B cell (primary cell): ENCODE data around the gene PLA2G4F. TPM values are rescaled to one million over a fixed set of nuclear protein-coding genes. Genes with fewer than 3 reads are reported as not detected.

Experiments
- ATAC-seq: fragments of 200-7000 bp; cut with Tn5 transposase; one replicate; pipeline ENCODE4 v1.10.0; 2021; ENCODE audit warnings: low read depth, mild to moderate bottlenecking, moderate number of reproducible peaks, moderate library complexity
- CTCF ChIA-PET: fragments of 350-600 bp; sonication (Branson Sonifier 250); formaldehyde crosslinking; loops from one replicate; lab custom pipeline; 2021; ENCODE audit warnings: antibody characterized with exemption, inconsistent platforms; lab: Charles Lee
- POLR2A ChIA-PET: fragments of 350-600 bp; sonication (Branson Sonifier 250); formaldehyde crosslinking; loops from one replicate; lab custom pipeline; 2021; ENCODE audit warnings: antibody characterized with exemption; lab: Charles Lee
- DNase-seq: peaks from one replicate; pipeline ENCODE4 v3.0.0; 2013
- H2AFZ ChIP-seq: 2 replicates; pipeline ENCODE4 v1.6.1; 2012; ENCODE audit warnings: mild to moderate bottlenecking, low read depth, low read length; ENCODE audit not compliant: insufficient read depth, poor library complexity, severe bottlenecking
- H3K27ac ChIP-seq, 2 donors: 1 replicate in 1 of 2; 2 replicates in 1 of 2; pipeline ENCODE4 v1.5.1; 2012 to 2013; ENCODE audit warnings: low read length in 2 of 2, mild to moderate bottlenecking in 2 of 2, moderate library complexity in 1 of 2
- H3K27me3 ChIP-seq, 4 experiments: fragments of 200-600 bp in 1 of 4; sonication (generic) in 1 of 4; replicated peaks in 1 of 4; 1 replicate in 2 of 4; 2 replicates in 2 of 4; pipeline versions ENCODE4 v1.6.1 to v1.7.0; 2013 to 2016; ENCODE audit warnings: low read length in 3 of 4, mild to moderate bottlenecking in 2 of 4, mixed read lengths in 1 of 4, moderate library complexity in 1 of 4; ENCODE audit not compliant: insufficient read depth in 4 of 4, control insufficient read depth in 3 of 4; ENCODE audit errors: control extremely low read depth in 1 of 4
- H3K36me3 ChIP-seq, 2 experiments: replicated peaks in 1 of 2; 1 replicate in 1 of 2; 2 replicates in 1 of 2; pipeline versions ENCODE4 v1.6.1 to v1.7.1; 2013; ENCODE audit warnings: low read length in 1 of 2; ENCODE audit not compliant: insufficient read depth in 2 of 2, control insufficient read depth in 1 of 2; ENCODE audit errors: control extremely low read depth in 1 of 2, extremely low read depth in 1 of 2
- H3K4me1 ChIP-seq, 2 donors: fragments of 200-600 bp in 1 of 2; sonication (generic) in 1 of 2; 1 replicate in 1 of 2; 2 replicates in 1 of 2; pipeline versions ENCODE4 v1.5.1 to v1.6.1; 2013 to 2017; ENCODE audit warnings: low read length in 2 of 2; ENCODE audit not compliant: control insufficient read depth in 2 of 2, insufficient read depth in 2 of 2
- H3K4me2 ChIP-seq: replicated peaks from 2 replicates; pipeline ENCODE3; 2012; ENCODE audit warnings: mild to moderate bottlenecking, low read depth, low read length; ENCODE audit not compliant: poor library complexity, severe bottlenecking
- H3K4me3 ChIP-seq, 5 experiments: fragments of 200-600 bp in 1 of 5; sonication (generic) in 1 of 5; 1 replicate in 3 of 5; 2 replicates in 2 of 5; pipeline versions ENCODE4 v1.5.1 to v1.7.0; 2011 to 2016; ENCODE audit warnings: low read length in 4 of 5, mild to moderate bottlenecking in 4 of 5, low read depth in 2 of 5, control low read depth in 1 of 5, moderate library complexity in 1 of 5; ENCODE audit not compliant: insufficient read depth in 1 of 5; ENCODE audit errors: control extremely low read depth in 1 of 5, extremely low read depth in 1 of 5
- H3K79me2 ChIP-seq: fragments of 200-600 bp; sonication (generic); one replicate; pipeline ENCODE4 v1.6.0; 2016; ENCODE audit warnings: low read length; ENCODE audit not compliant: control insufficient read depth, insufficient read depth
- H3K9ac ChIP-seq: fragments of 200-600 bp; sonication (generic); 2 replicates; pipeline ENCODE4 v1.6.1; 2017; ENCODE audit warnings: mild to moderate bottlenecking, low read length, moderate library complexity
- H3K9me3 ChIP-seq, 3 donors: one replicate each; pipeline versions ENCODE4 v1.6.1 to v1.7.1; 2013; ENCODE audit warnings: low read length in 2 of 3; ENCODE audit not compliant: control insufficient read depth in 2 of 3, insufficient read depth in 1 of 3; ENCODE audit errors: control extremely low read depth in 1 of 3
- H4K20me1 ChIP-seq: 2 replicates; pipeline ENCODE4 v1.6.0; 2012; ENCODE audit warnings: mild to moderate bottlenecking, low read length; ENCODE audit not compliant: insufficient read depth, control insufficient read depth, poor library complexity, severe bottlenecking
- H3K27ac Mint-ChIP-seq: one replicate; pipeline ENCODE4 v1.8.0; 2021; ENCODE audit warnings: mixed read lengths
- H3K27me3 Mint-ChIP-seq: one replicate; pipeline ENCODE4 v1.8.0; 2021; ENCODE audit warnings: mixed read lengths
- H3K4me1 Mint-ChIP-seq: one replicate; pipeline ENCODE4 v1.8.0; 2021; ENCODE audit warnings: mixed read lengths
- H3K4me3 Mint-ChIP-seq: one replicate; pipeline ENCODE4 v1.8.0; 2021; ENCODE audit warnings: mixed read lengths
- H3K9me3 Mint-ChIP-seq: one replicate; pipeline ENCODE4 v1.8.0; 2022; ENCODE audit warnings: mixed read lengths; ENCODE audit not compliant: insufficient read depth
- CTCF ChIP-seq: fragments of 200-600 bp; IDR thresholded peaks from one replicate; pipeline ENCODE4 v1.8.0; 2022; ENCODE audit warnings: antibody characterized with exemption, mild to moderate bottlenecking
- EZH2 ChIP-seq: IDR thresholded peaks from 2 replicates; pipeline ENCODE4 v1.6.1; 2012; ENCODE audit warnings: borderline replicate concordance, low read depth, mild to moderate bottlenecking, moderate library complexity, low read length; ENCODE audit not compliant: insufficient read depth, poor library complexity, severe bottlenecking
- WGBS: methylation state at CpG from one replicate; pipeline ENCODE4 v1.1.5; 2013; ENCODE audit warnings: missing lambda C conversion rate; ENCODE audit not compliant: insufficient coverage; 5-methylcytosine and 5-hydroxymethylcytosine counted together
- intact Hi-C: fragments of 100-400 bp; cut with micrococcal nuclease; formaldehyde crosslinking; loops from one replicate; pipeline ENCODE4 v1.10.0; 2022
- polyA plus RNA-seq: library from polyadenylated mRNA; depleted of rRNA; stranded (reverse); fragments of >200 nt; gene quantifications from 2 replicates; pipeline ENCODE4 v1.2.3, GENCODE V29; 2012
- total RNA-seq, 2 donors: library from RNA; stranded (reverse); fragments of 120-200 nt in 1 of 2; gene quantifications; 1 replicate in 1 of 2; 2 replicates in 1 of 2; pipeline versions ENCODE4 v1.2.3 to v1.2.4, GENCODE V29; 2013 to 2022

PLA2G4F gene
- total and polyA plus RNA-seq, 2 donors (not counting 1 experiment from before 2014, with no cell fraction given), result not detected

- CTCF ChIA-PET, result no interaction called here
- no peaks in the 10 kb centered on the region for H3K27me3 ChIP-seq
- ATAC-seq (peak; percentile 21), DNase-seq (peak; percentile 18)
- no peaks in the 10 kb centered on the region for H4K20me1 ChIP-seq
- WGBS, result 57% methylated on average over 4 of the region's 5 CpGs
- H3K4me2 ChIP-seq, result no peak overlapping the region
- no peaks in the 10 kb centered on the region for H3K9me3 ChIP-seq
- no peaks in the 10 kb centered on the region for H3K9me3 Mint-ChIP-seq
- H3K27me3 Mint-ChIP-seq, result no peaks in the 10 kb centered on the region
- H3K9ac ChIP-seq, result no peak overlapping the region
- H3K36me3 ChIP-seq, result peaks cover 23 to 86% of the 10 kb centered on the region in 2 experiments
- H3K4me1 ChIP-seq, result peaks cover 0 to 4% of the 10 kb centered on the region in 2 donors
- POLR2A ChIA-PET, result interaction anchor here (0.5 kb wide), 1 partner anchor 144 kb away, joined by 4 read pairs; no protein-coding TSS in a partner anchor
- intact Hi-C loops, result no loop called here
- no peaks in the 10 kb centered on the region for H3K79me2 ChIP-seq
- H3K4me3 Mint-ChIP-seq, result no peak overlapping the region
- H3K4me3 ChIP-seq, result no peak overlapping the region
- H3K27ac Mint-ChIP-seq, result peak overlapping the region; percentile 50
- no peak overlapping the region for H2AFZ ChIP-seq
- H3K4me1 Mint-ChIP-seq, result peaks cover 7% of the 10 kb centered on the region
- TF ChIP-seq CTCF (no peak), EZH2 (no peak)
- H3K27ac ChIP-seq, result no peak overlapping the region
Measured at GRCh38 chr15:42184296-42184695, 27.9 kb upstream of the PLA2G4F start.

GRCh38 chr15:42182961-42183360, 26.5 kb upstream of the PLA2G4F start:
- CTCF ChIA-PET, result no interaction called here
- Histone ChIP-seq H3K4me2 (no peak overlapping the region), H4K20me1 (no peaks in the 10 kb centered on the region), H2AFZ (no peak overlapping the region), H3K9me3 (no peaks in the 10 kb centered on the region), H3K9ac (no peak overlapping the region), H3K4me3 (no peak overlapping the region), H3K27ac (no peak overlapping the region), H3K27me3 (no peaks in the 10 kb centered on the region), H3K36me3 (peaks cover 21 to 80% of the 10 kb centered on the region in 2 experiments), H3K79me2 (no peaks in the 10 kb centered on the region), H3K4me1 (peaks cover 0 to 4% of the 10 kb centered on the region in 2 donors)
- no peak for TF ChIP-seq EZH2
- no peak for TF ChIP-seq CTCF
- H3K27me3 Mint-ChIP-seq, result no peaks in the 10 kb centered on the region
- intact Hi-C loops, result no loop called here
- DNase-seq, result no peak
- POLR2A ChIA-PET, result no interaction called here
- H3K9me3 Mint-ChIP-seq, result no peaks in the 10 kb centered on the region
- ATAC-seq, result no peak
- WGBS, result 88% methylated on average over 5 of the region's 6 CpGs
- no peak overlapping the region for H3K4me3 Mint-ChIP-seq
- H3K4me1 Mint-ChIP-seq, result peaks cover 7% of the 10 kb centered on the region
- H3K27ac Mint-ChIP-seq, result peak overlapping the region; percentile 47
